Spleen (tissue), 7 donors: Measurements from ENCODE around the gene CZIB.

Source experiments
- CTCF ChIP-seq, 11 experiments: fragments of 200-600 bp in 7 of 11; fragments of 450-650 bp in 4 of 11; sonication (generic) in 4 of 11; IDR thresholded peaks in 8 of 11; conservative IDR thresholded peaks in 3 of 11; 1 replicate in 7 of 11; 2 replicates in 4 of 11; pipeline versions ENCODE4 v1.4.0 to v1.8.0; 2016 to 2021; ENCODE audit warnings: antibody characterized with exemption in 11 of 11, inconsistent platforms in 4 of 11, mild to moderate bottlenecking in 1 of 11
- POLR2A ChIP-seq, 3 donors: fragments of 450-650 bp; IDR thresholded peaks; one replicate each; pipeline ENCODE4 v1.5.1; 2017; ENCODE audit warnings: antibody characterized with exemption in 3 of 3, mild to moderate bottlenecking in 1 of 3
- donor health status: DM: no; HTN: no; CAD: no; lungs with moderate emphysema.
- donor health status: DM: no; HTN: no; CAD: no.
- donor health status: DM: no; HTN: no; CAD: no.

GRCh38 chr1:53182716-53183094 is 37.7 kb downstream of the CZIB start:
- TF ChIP-seq CTCF (IDR thresholded peaks at IDR 0.05 in 8 of 11, conservative IDR thresholded peaks at IDR 0.05 in 3 of 11) (no peak), POLR2A (IDR thresholded peaks at IDR 0.05) (no peak)
